GM19395 (cell line): ENCODE results near the gene FRYL.
"Not testable (repeated sequence)": the region's sequence is repeated elsewhere in the genome, so short reads cannot be mapped to it uniquely, and the experiment has no call there.

Experiments
- ATAC-seq: cut with Tn5 transposase; IDR thresholded peaks from one replicate; pipeline ENCODE4 v1.9.1; 2021; ENCODE audit warnings: mild to moderate bottlenecking, moderate library complexity; ENCODE audit not compliant: unreplicated experiment

The FRYL gene

DNA sequence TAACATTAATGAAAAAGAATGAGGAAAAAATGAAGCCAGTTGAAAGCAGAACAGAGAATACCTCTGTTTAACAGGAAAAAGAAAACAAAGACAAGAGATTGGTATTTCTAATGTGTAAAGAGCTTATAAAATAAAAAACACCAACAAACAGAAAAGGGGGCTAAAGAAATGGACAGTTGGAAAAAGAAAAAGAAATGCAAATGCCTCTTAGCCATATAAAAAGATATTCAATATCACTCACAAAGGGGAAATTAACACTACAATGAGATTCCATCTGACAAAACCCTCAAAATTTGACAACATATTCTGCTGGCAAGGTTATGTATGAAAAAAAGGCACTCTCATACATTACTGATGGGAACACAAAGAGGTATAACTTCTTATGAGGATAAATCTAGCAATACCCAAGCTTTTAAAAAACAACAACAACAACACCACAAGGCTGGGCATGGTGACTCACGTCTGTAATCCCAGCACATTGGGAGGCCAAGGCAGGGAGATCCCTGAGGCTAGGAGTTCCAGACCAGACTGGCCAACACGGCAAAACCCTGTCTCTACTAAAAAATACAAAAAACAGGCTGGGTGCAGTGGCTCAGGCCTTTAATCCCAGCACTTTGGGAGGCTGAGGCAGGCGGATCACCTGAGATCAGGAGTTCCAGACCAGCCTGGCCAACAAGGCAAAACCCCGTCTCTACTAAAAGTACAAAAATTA is 75.8 kb downstream of the FRYL start:
- no peak for ATAC-seq

DNA sequence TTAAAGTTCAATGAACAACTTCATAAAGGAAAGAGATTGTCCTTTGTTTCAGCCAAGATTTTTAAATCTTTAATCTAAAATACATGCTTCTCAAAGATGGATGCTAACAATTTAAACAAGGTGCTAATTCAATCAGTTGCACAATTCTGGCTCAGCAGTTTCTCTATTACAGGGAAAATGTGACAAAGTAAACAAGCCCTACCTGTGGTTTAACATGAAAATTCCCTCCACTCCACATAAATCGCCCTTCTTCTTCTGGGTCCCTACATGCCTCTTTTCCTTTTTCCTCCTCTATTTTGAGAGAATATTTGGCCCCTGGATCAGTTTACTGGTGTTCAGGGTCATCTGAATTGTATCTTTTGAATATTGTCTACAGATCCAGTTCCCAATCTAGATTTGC is 80.6 kb downstream of the FRYL start:
- ATAC-seq, result peak; percentile 17

DNA sequence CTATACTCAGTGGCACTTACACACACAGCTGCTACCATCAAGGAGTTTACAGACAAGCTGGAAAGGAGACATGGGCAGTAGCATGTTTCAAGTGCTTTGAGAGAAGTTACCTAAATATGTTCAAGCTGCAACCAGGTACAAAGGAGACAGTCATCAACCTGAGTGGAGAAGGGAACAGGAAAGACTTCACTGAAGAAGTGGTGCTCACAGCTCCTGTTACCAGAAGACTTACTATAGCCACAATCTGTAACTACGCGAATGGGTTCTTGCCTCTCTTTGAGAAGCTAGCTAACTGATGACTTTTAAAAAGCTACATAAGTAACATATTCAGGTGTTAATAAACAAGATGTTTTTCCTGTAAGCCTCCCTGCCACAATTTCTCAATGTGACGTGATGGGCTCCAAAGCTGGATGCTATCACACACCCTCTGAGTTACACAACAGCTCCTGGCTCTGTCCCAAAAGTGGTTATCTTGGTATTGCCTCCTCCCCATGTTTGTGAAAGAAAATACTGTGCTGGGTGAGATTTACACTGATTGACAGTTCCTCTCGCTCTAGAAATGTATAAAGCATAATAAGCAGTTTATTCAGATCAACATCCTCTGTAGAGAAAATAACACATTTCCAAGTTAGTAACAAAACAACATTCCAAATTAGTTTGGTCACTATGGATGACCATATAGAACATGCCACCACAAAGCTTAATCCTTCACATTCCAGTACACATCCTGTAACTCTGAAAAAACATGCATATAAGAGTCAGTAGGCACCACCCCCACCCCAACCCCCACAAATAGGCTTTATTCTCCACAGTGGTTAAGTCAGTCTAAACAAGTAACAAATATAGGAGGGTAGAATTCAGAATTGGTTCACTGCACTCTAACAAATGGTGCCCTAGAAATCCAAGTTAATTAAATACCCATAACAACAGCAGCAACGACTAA is 81.8 kb downstream of the FRYL start:
- ATAC-seq, result no peak

DNA sequence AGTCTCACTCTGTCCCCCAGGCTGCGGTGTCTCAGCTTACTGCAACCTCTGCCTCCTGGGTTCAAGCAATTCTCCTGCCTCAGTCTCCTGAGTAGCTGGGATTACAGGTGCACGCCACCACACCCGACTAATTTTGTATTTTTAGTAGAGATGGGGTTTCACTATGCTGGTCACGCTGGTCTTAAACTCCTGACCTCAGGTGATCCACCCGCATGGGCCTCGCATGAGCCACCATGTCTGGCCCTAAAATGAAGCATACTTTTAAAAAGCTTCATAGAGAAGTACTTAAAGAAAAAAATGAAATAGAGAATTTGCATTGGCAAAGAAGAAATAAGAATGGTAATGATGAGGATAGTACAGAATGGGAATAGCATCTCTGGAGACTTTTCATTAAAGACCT is 82.6 kb downstream of the FRYL start:
- ATAC-seq, result not testable (repeated sequence)

DNA sequence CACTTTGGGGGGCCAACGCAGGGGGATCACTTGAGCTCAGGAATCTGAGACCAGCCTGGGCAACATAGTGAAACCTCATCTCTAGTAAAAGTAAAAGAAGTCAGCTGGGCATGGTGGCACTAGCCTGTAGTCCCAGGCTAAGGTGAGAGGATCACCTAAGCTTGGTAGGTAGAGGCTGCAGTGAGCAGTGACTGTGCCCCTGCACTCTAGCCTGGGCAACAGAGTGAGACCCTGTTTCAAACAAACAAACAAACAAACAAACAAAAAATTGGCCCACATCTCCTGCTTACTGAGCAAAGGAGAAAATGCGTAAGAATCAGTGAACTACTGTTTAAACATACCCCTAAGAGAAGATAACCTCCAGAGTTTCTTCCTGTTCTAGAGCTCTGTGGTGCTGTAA is 85.3 kb downstream of the FRYL start:
- no peak for ATAC-seq

DNA sequence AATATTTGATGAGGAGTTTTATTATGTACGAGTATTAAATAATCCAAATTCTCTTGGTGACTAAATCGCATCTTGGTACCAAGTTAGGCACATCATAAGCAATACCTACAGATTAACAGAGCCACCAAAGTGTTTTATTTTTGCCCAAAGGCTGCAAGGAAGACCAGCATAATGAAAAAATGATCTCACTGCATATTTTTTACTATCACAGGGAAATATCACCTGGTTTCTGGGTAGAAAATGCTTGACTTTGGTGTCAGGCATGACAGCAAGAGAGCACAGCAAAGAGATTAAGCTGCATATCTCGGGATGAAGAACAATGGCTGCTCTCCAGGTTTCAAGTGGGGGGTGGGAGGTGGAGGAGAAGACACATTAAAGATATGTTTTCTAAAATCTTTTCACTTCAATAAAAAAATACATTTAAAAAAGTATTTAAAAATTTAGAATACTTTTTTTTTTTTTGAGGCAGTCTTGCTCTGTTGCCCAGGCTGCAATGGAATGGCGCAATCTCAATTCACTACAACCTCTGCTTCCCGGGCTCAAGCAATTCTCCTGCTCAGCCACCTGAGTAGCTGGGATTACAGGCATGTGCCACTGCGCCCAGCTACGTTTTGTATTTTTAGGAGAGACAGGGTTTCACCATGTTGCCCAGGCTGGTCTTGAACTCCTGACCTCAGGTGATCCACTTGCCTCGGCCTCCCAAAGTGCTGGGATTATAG is 86.1 kb downstream of the FRYL start:
- ATAC-seq, result no peak

DNA sequence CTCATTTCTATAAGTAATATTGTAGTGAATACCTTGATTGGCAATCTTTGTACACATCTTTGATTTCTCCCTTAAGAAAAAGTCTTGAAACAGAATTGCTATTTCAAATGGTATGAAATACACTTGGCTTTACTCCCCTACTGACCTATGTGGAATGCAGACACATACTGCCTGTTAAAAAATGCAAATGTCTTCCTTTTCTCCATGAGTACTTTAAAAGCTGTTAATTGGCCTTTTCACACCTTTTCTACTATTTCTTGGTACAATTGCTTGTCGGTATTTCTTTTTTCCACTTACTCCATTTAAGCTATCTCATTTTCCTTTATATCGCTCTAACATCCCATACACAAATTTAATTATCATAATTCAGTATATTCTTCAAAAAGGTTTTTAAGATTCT is 87.2 kb downstream of the FRYL start:
- no peak for ATAC-seq

DNA sequence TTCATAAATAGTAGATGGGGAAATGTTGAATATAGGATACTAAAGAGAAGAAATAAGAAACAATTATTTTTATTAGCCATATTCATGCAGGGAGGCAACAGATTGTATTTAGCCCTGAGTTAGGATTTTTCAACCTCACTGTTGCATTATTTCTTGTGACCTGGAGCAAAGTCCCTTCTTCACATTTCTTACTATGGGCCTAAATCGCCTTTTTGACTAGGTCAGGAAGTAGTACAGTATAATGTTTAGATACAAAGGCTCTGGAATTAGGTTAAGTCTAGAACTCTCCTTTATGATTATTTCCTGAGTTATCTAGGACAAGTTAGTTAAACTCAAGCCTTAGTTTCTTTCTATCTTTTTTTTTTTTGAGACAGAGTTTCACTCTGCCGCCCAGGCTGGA is 88.0 kb downstream of the FRYL start:
- ATAC-seq, result no peak

DNA sequence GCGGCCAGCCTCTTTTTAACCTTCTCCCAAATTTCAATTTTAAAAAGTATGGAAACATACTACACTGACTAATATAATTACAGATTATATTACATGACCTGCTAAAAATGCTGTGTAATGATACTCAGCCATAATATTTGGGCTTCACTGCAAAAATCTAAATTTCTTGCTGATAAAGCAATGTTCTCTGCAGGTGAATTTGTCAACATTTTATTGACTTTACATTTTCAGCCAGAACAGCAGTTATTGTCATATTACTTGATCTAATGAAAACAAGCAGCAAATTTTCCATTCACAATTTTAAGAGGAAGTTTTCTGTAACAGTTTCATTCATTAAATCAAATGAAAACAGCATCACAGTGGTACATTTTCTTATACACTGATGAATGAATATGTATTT is 91.1 kb downstream of the FRYL start:
- ATAC-seq, result no peak

DNA sequence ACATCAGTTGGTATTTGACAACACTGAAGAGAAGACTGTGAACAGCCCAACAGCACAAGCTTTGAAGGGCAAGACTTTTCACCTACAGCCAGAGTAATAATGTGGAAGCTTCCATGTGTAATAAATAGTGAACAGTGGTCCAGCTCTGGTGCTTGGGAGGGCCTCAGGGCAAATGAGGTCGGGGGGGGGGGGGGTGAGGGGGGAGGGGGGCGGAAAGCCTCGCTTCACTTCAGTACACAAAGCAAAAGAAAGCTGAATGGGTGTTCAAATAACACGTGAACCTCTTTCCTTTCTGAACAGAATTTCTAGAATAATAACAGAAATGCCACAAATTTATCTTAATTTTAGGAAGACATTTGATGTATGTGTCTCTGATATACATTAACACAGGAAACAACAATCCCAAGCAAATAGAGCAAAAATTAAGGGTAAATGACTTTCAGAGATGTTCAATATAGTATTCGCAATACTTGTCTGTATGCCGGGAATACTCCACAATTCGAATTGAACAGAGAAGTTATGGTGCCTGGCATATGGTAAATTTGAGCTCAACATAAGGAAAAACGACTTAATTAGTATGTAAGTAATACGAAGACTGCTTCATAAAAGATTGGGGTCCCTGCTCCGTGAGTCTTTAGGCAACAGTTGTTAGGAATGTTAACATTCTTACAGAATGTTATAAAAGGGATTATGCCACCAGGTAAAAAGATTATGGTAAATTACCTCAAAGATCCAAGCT is 92.6 kb downstream of the FRYL start:
- no peak for ATAC-seq

DNA sequence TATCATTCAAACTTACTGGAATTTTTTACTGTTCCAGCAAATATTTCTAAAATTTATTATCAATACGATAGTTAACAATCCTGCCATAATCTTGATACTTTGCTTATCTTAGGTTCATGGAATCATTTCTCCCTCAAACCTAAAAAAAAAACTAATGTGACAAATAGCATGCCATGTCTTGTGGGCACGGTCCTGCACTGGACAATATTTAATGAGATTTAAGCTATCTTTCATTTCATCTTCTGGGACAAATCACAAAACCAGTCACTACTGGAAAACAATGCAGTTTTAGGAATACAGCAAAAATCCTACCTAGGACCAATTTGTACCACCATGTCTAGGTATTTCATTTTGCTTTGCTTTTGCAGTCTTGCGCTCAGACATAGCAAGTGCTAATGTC is 93.7 kb downstream of the FRYL start:
- no peak for ATAC-seq

DNA sequence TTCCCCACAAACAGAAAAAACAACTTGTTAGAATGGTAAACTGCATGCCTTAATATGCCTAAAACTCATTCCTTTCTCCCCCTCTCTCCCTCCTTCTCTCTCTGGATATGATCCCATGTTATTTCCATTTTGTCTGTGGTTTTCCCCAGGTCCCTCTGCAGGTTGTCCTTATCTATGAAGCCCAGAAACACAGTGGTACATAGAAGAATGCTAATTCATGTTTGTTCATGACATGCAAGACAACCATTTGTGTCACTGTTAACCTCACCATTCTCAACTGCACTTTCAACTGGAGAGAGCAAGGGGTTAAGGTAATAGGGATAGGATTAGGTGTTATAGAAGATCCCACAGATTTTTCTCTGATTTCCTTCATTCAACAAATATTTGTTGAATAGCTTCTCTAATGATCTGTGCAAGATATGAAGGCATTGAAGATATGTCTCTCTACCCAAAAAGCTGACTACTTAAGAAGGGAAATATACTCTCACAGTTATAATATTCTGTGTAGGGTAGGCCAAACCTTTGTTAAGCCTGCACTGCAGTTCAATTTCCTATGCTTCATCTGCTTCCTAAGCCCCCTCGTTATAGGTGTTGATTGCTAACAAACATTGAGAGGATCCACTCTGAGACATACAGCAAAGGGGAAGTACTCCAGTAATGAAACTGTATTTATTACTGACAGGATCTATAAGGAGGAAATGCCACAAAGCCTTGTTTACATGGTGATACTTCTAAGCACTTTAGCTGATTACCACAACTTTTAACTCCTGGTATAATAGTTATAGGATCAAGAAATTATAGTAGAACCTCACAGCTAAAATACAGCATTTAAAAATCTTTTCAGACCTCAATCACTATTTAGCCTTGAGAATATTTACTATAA is 96.1 kb downstream of the FRYL start:
- peak; percentile 89 for ATAC-seq

DNA sequence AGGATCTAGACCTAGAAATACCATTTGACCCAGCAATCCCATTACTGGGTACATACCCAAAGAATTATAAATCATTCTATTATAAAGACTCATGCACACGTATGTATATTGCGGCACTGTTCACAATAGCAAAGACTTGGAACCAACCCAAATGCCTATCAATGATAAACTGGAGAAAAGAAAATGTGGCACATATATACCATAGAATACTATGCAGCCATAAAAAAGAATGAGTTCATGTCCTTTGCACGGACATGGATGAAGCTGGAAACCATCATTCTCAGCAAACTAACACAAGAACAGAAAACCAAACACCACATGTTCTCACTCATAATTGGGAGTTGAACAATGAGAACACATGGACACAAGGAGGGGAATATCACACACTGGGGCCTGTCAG is 97.2 kb downstream of the FRYL start:
- not testable (repeated sequence) for ATAC-seq

DNA sequence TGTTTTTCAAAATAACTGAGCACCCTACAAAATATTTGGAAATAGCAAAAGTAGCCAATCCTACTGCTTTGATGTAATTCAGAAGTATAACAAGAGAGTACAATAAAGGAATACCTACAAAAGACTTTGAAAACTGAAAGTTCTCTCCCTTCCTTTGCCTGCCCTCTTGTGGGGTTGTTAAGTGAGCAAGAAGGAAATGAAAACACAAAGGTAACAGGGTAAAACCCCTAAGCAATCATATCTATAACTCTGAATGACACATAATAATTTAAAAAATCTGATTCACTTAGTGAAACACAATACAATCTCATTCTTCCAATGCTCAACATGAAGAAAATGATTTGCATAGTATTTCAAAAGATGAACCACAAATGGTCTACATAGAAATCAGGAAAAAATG is 98.2 kb downstream of the FRYL start:
- peak; percentile 57 for ATAC-seq

DNA sequence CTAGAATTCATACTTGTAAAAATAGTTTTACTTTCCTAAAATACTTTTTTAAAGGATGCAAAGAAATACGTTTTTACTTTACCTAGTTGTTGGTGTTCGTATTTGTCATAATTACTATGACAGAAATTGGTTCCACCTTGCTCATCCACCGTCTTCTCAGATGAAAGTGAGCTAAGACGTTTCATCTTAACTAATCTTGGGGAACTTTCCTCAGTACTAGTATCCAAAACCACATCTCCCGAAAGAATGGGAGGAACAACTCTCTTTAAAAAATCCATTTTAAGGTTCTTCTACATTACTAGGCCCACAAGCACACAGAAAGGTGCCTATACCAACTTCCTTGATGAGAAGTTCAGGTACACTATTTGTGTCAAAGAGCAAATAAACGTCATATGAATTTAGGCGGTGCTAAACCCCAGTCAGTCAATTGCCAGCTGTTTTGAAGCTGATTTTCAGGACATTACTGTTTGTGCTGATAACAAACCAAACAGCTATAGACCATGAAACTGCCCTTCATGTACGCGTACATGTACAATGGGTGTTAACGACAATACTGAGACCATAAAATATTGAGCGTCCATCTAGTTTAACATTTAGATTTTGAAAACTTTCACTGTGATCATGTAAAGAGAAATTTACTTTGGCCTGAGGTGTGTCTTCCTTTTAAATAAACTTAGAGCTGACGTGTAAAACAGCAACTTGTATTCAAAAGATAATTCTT is 99.1 kb downstream of the FRYL start:
- no peak for ATAC-seq

DNA sequence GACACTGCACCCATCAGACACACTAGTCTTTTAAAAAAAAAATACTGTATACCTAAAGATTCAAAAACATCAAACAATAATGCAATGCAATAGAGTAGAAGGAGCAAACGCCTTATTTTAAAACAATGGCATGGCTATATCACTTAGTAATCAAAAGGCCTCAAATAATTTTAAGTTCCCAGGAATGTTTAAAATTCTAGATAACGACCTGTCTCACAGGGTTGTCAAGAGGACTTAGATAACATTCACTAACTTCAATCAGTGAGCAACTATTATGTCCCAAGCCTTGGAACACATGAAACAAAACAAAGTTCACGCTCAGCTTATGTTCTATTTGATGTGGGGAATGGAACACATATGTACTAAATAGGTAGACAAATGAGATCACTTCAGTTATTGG is 106.5 kb downstream of the FRYL start:
- ATAC-seq, result no peak

DNA sequence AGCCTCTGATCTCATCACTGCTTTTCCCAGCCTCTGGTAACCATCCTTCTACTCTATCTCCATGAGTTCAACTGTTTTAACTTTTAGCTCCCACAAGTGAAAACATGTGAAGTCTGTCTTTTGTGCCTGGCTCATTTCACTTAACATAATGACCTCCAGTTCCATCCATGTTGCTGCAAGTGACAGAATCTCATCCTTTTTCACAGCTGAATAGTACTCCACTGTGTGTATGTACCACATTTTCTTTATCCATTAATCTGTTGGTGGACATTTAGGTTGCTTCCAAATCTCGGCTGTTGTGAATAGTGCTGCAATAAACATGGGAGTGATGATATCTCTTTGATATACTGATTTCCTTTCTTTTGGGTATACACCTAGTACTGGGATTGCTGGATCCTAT is 109.5 kb downstream of the FRYL start:
- ATAC-seq, result no peak

DNA sequence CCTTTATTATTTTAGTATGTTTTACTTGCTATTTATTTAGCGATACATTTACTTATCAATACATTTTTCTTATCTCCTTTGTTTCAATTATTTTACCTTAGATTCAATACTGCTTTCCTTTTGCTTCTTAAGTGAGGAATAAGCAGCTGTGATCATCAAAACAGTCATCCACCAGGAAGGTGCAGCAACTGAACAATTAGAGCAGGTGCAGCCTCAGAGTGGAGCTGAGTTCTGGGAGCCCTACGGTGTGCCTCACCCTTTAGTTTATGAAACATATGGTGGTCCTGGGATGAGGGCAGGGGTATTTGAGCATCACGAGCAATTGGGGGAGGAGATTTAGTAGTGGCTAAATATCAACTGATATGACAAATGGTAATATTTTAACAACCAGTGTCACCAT is 111.0 kb downstream of the FRYL start:
- no peak for ATAC-seq

DNA sequence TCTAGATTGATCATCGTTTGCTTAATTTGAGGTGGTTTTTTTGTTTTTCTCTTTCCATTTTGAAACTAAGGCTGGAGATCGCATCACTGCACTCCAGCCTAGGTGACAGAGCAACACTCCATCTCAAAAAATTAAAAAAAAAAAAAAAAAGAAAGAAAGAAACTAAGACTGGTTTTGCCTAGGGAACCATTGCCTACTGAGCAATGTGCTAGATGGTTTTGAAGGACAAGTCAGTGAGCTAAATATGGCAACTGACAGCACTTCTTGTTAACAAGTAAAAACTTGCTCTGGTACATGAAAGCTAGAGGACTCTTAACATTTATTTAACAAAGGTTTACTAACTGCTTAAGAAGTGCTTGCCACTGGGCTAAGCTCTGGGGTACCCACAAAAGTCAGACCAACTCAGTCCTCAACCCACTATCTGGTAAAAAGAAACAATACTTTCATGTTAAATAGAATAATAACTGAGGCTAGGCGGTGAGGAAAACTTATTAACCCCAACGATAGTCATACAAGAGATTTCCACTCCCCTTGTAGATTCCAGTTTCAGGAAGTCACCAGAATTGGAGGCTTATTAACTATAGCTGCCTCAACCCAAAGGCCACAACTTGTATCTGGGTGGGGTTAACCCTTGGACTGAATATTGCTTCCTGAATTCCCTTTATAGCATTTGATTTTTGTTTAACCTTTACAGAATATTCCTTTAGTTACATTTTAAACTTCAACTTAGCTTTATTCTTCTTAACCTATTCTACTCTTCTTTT is 111.6 kb downstream of the FRYL start:
- peak; percentile 53 for ATAC-seq
